ENCODE results near the gene MED29. TPM values are rescaled to one million over a fixed set of nuclear protein-coding genes. Genes with fewer than 3 reads are reported as not detected.

Gene MED29
- total RNA-seq, 1 donor from 2014 or later, result 37.8 TPM

DNA sequence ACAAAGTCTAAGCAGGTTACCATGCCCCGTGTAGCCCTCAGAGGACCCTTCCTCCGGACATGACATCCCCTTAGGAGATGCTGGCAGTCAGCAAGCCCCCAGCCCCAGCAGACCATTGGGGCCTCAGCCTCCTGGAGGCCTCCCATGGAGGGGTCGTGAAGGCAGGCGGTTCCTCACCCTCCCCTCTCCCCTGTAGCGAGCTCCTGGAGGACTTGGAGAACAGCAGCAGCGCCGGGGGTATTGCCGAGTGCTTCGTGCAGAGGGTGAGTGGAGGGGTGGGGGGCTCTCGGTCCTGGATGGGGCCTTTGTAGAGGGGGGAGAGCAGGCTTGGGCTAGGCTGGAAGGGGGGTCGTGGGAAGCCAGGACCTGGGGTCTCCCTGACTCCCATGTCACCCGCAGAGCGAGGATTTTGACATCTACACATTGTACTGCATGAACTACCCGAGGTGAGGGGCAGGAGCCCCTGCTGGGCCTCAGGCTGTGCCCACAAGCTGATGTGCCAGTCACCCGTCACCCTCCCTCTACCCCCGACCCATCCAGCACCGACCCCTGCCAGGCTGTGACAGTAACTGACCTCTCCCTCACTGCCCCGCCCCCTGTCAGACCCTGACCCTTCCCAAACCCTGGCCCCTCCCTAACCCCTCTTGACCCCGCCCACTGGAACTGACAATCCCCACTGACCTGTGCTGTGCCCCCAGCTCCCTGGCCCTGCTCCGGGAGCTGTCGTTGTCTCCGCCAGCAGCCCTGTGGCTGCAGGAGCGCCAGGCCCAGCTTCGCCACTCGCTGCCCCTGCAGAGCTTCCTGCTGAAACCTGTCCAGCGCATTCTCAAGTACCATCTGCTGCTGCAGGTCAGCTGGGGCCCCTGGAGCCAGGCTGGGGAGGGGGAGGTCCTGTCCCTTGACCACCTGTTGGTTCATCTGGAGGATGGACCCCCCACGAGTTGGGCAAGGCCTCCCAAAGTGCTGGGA lies 25.3 kb downstream of the MED29 start:
- Histone ChIP-seq H3K27ac (no peak overlapping the region), H3K4me3 (no peak overlapping the region), H3K4me1 (peaks cover 39% of the 10 kb centered on the region), H3K36me3 (peaks cover 0 to 37% of the 10 kb centered on the region in 2 donors), H3K27me3 (no peaks in the 10 kb centered on the region), H3K9me3 (no peaks in the 10 kb centered on the region)
- TF ChIP-seq POLR2AphosphoS5 (IDR thresholded peaks at IDR 0.05; ENCODE audit: insufficient read depth in 1 of 2, low read depth in 1 of 2), result no peak
- no peak for TF ChIP-seq POLR2A (IDR thresholded peaks at IDR 0.05)
- TF ChIP-seq, protein P1, sequence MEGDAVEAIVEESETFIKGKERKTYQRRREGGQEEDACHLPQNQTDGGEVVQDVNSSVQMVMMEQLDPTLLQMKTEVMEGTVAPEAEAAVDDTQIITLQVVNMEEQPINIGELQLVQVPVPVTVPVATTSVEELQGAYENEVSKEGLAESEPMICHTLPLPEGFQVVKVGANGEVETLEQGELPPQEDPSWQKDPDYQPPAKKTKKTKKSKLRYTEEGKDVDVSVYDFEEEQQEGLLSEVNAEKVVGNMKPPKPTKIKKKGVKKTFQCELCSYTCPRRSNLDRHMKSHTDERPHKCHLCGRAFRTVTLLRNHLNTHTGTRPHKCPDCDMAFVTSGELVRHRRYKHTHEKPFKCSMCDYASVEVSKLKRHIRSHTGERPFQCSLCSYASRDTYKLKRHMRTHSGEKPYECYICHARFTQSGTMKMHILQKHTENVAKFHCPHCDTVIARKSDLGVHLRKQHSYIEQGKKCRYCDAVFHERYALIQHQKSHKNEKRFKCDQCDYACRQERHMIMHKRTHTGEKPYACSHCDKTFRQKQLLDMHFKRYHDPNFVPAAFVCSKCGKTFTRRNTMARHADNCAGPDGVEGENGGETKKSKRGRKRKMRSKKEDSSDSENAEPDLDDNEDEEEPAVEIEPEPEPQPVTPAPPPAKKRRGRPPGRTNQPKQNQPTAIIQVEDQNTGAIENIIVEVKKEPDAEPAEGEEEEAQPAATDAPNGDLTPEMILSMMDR (IDR thresholded peaks at IDR 0.05), result no peak
- intact Hi-C loops (cut with DNase I), result no loop called here
- DNase-seq (ENCODE audit: extremely low spot score in 2 of 2), result no peak

DNA sequence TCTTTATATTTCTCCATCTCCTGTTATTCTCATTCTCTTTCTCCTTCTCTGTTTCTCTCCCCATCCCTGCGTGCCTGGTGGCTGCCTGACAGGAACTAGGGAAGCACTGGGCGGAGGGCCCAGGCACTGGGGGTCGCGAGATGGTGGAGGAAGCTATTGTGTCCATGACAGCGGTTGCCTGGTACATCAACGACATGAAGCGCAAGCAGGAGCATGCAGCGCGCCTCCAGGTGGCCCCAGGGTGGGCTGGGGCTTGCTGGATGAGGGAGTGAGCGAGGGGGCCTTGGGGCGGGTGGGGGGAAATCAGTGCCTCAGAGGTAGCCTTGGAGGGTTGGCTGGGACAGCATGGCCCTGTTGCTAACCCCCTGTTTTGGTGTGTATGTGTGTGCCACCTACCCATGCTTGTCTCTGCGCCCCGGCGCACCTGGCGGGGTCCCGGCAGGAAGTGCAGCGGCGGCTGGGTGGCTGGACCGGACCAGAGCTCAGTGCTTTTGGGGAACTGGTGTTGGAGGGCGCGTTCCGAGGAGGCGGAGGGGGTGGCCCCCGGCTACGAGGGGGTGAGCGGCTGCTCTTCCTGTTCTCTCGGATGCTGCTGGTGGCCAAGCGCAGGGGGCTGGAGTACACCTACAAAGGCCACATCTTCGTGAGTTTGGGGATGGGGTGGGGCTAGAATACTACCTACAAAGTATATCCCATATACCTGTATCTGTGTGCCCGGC lies 26.4 kb downstream of the MED29 start:
- DNase-seq (ENCODE audit: extremely low spot score in 2 of 2), result no peak
- Histone ChIP-seq H3K4me3 (no peak overlapping the region), H3K36me3 (peaks cover 0 to 37% of the 10 kb centered on the region in 2 donors), H3K27me3 (no peaks in the 10 kb centered on the region), H3K9me3 (no peaks in the 10 kb centered on the region), H3K4me1 (peaks cover 36% of the 10 kb centered on the region), H3K27ac (no peak overlapping the region)
- TF ChIP-seq POLR2A (IDR thresholded peaks at IDR 0.05) (no peak), POLR2AphosphoS5 (IDR thresholded peaks at IDR 0.05; ENCODE audit: insufficient read depth in 1 of 2, low read depth in 1 of 2) (no peak)
- TF ChIP-seq, protein P1 (IDR thresholded peaks at IDR 0.05), result no peak
- intact Hi-C loops (cut with DNase I), result no loop called here

DNA sequence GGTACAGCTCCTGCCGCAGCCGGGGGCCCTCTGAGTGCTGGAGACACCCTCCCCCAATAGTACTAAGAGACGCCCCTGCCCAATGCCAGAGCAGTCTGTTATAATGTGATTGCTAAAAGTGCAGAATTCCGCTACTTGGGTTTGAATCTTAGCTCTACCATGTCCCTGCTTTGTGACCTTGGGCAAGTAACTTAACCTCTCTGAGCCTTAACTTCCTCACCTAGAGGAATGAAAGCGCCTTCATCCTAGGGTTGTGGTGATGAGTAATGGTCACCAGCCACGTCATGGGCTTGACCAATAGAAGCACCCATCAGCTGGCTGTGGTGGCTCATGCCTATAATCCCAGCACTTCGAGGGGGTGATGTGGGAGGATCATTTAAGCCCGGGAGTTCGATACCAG lies 27.8 kb downstream of the MED29 start:
- H3K9me3 ChIP-seq, result no peaks in the 10 kb centered on the region
- DNase-seq (ENCODE audit: extremely low spot score in 2 of 2), result no peak
- TF ChIP-seq, protein P1 (IDR thresholded peaks at IDR 0.05), result no peak
- TF ChIP-seq POLR2A (IDR thresholded peaks at IDR 0.05) (no peak), POLR2AphosphoS5 (IDR thresholded peaks at IDR 0.05; ENCODE audit: insufficient read depth in 1 of 2, low read depth in 1 of 2) (no peak)
- intact Hi-C loops (cut with DNase I), result no loop called here
- no peak overlapping the region for H3K4me3 ChIP-seq
- H3K36me3 ChIP-seq, result peaks cover 0 to 37% of the 10 kb centered on the region in 2 donors
- H3K4me1 ChIP-seq, result peaks cover 30% of the 10 kb centered on the region
- no peak overlapping the region for H3K27ac ChIP-seq
- H3K27me3 ChIP-seq, result no peaks in the 10 kb centered on the region

DNA sequence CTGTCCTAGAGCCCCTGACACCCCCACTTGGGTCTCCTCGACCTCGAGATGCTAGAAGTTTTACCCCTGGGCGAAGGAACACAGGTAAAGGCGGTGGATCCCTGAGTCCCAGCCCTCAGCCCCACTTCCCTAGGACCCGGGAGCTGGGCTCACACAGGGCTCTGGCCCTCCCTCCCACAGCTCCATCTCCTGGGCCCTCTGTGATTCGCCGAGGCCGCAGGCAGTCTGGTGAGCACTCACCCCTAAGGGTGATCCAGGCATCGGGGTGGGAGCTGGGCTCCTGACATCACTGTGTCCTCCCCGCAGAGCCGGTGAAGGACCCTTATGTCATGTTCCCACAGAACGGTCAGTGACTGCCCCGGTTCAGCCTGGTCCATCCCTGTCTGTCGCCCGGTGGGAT lies 29.6 kb downstream of the MED29 start:
- Histone ChIP-seq H3K27me3 (no peaks in the 10 kb centered on the region), H3K4me3 (no peak overlapping the region), H3K9me3 (no peaks in the 10 kb centered on the region), H3K36me3 (peaks cover 0 to 36% of the 10 kb centered on the region in 2 donors), H3K4me1 (peaks cover 12% of the 10 kb centered on the region), H3K27ac (no peak overlapping the region)
- intact Hi-C loops (cut with DNase I), result no loop called here
- TF ChIP-seq POLR2AphosphoS5 (IDR thresholded peaks at IDR 0.05; ENCODE audit: insufficient read depth in 1 of 2, low read depth in 1 of 2) (no peak), POLR2A (IDR thresholded peaks at IDR 0.05) (no peak)
- TF ChIP-seq, protein P1 (IDR thresholded peaks at IDR 0.05), result no peak
- no peak for DNase-seq (ENCODE audit: extremely low spot score in 2 of 2)
